HEK293T (cell line): ENCODE results near the gene LAGE3.

Experiments
- CTCF ChIA-PET: fragments of 350-600 bp; formaldehyde crosslinking; extraction: SDS; loops from one replicate; lab custom pipeline; 2021; ENCODE audit warnings: antibody characterized with exemption, inconsistent platforms; lab: Yijun Ruan, JAX
- POLR2A ChIA-PET: fragments of 350-600 bp; formaldehyde crosslinking; extraction: SDS; loops from one replicate; lab custom pipeline; 2020; ENCODE audit warnings: antibody characterized with exemption, inconsistent platforms; lab: Yijun Ruan, JAX
- DNase-seq: peaks from one replicate; pipeline ENCODE4 v3.0.0; 2012; ENCODE audit warnings: mixed read lengths; ENCODE audit errors: extremely low spot score
- ARNT ChIP-seq: fragments of 450-650 bp; IDR thresholded peaks from 2 replicates; pipeline ENCODE4 v1.6.1; 2017; ENCODE audit warnings: mild to moderate bottlenecking
- BHLHE40 ChIP-seq: fragments of 450-650 bp; IDR thresholded peaks from 2 replicates; pipeline ENCODE4 v1.6.1; 2016; ENCODE audit warnings: mild to moderate bottlenecking, moderate library complexity, borderline replicate concordance
- CTBP1 ChIP-seq: fragments of 450-650 bp; IDR thresholded peaks from 2 replicates; pipeline ENCODE4 v1.6.1; 2016; ENCODE audit warnings: borderline replicate concordance
- ELF4 ChIP-seq: fragments of 450-650 bp; IDR thresholded peaks from 2 replicates; pipeline ENCODE4 v1.6.1; 2017; ENCODE audit warnings: antibody characterized with exemption
- FOXA1 ChIP-seq: fragments of 450-650 bp; IDR thresholded peaks from 2 replicates; pipeline ENCODE4 v1.6.1; 2016; ENCODE audit warnings: mild to moderate bottlenecking
- FOXK2 ChIP-seq: fragments of 450-650 bp; IDR thresholded peaks from 2 replicates; pipeline ENCODE4 v1.6.1; 2016; ENCODE audit warnings: mild to moderate bottlenecking
- FOXM1 ChIP-seq: fragments of 450-650 bp; IDR thresholded peaks from 2 replicates; pipeline ENCODE4 v1.6.1; 2017; ENCODE audit warnings: mild to moderate bottlenecking, borderline replicate concordance
- HDGF ChIP-seq: fragments of 450-650 bp; IDR thresholded peaks from 2 replicates; pipeline ENCODE4 v1.6.1; 2017; ENCODE audit warnings: antibody characterized with exemption, borderline replicate concordance
- L3MBTL2 ChIP-seq: fragments of 450-650 bp; conservative IDR thresholded peaks from 2 replicates; pipeline ENCODE4 v1.6.1; 2016; ENCODE audit warnings: mild to moderate bottlenecking
- LEF1 ChIP-seq: fragments of 450-650 bp; IDR thresholded peaks from 2 replicates; pipeline ENCODE4 v1.6.1; 2017; ENCODE audit warnings: mild to moderate bottlenecking, borderline replicate concordance
- NFRKB ChIP-seq: fragments of 450-650 bp; IDR thresholded peaks from 2 replicates; pipeline ENCODE4 v1.6.1; 2016; ENCODE audit warnings: mild to moderate bottlenecking, moderate library complexity
- SP1 ChIP-seq: fragments of 450-650 bp; IDR thresholded peaks from 2 replicates; pipeline ENCODE4 v1.6.1; 2017
- SUZ12 ChIP-seq: fragments of 450-650 bp; IDR thresholded peaks from 2 replicates; pipeline ENCODE4 v1.6.1; 2016; ENCODE audit warnings: mild to moderate bottlenecking
- TARDBP ChIP-seq: fragments of 450-650 bp; IDR thresholded peaks from 2 replicates; pipeline ENCODE4 v1.6.1; 2016
- ZNF384 ChIP-seq: fragments of 450-650 bp; IDR thresholded peaks from 2 replicates; pipeline ENCODE4 v1.6.1; 2016
- TF ChIP-seq, protein P1 (sequence below): fragments of 450-650 bp; IDR thresholded peaks from 2 replicates; pipeline ENCODE4 v1.6.1; 2016

Gene LAGE3

DNA sequence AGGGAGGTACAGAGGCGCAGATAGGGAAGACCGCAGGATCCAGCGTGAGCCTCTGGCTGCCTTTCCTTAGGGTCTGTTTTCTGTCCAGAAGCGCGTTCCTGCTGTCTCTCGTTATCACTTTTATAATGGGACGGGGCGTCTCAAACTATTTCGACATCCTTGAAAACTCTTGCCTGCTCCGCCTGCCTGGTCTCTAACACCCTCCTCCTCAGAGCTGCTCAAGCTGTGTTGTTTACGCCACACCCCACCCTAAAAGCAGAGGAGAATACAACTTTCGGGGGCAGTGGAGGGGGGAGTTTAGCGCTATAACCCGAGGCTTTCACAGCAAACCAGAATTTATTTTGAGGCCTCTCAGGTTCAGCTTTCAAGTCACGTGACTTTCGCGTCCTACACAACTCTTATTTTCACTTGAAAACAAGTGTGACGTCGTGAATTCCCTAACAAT is 37.6 kb upstream of the LAGE3 start:
- ChIA-PET CTCF (interaction anchor here (1.1 kb wide), 1 partner anchor 11 kb away, joined by 7 read pairs; no protein-coding TSS in a partner anchor), POLR2A (interaction anchor here (0.6 to 4.6 kb wide), 8 partner anchors 10 to 117 kb away, joined by 3 to 21 read pairs (median 4); partner anchors contain the start of genes LAGE3, PLXNA3 and SLC10A3)
- no peak for DNase-seq
- no peak for TF ChIP-seq ZNF384
- TF ChIP-seq FOXM1 = no peak
- TF ChIP-seq, protein P1, sequence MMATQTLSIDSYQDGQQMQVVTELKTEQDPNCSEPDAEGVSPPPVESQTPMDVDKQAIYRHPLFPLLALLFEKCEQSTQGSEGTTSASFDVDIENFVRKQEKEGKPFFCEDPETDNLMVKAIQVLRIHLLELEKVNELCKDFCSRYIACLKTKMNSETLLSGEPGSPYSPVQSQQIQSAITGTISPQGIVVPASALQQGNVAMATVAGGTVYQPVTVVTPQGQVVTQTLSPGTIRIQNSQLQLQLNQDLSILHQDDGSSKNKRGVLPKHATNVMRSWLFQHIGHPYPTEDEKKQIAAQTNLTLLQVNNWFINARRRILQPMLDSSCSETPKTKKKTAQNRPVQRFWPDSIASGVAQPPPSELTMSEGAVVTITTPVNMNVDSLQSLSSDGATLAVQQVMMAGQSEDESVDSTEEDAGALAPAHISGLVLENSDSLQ = no peak
- TF ChIP-seq SP1 = no peak
- TF ChIP-seq SUZ12 = no peak
- no peak for TF ChIP-seq NFRKB
- no peak for TF ChIP-seq L3MBTL2

DNA sequence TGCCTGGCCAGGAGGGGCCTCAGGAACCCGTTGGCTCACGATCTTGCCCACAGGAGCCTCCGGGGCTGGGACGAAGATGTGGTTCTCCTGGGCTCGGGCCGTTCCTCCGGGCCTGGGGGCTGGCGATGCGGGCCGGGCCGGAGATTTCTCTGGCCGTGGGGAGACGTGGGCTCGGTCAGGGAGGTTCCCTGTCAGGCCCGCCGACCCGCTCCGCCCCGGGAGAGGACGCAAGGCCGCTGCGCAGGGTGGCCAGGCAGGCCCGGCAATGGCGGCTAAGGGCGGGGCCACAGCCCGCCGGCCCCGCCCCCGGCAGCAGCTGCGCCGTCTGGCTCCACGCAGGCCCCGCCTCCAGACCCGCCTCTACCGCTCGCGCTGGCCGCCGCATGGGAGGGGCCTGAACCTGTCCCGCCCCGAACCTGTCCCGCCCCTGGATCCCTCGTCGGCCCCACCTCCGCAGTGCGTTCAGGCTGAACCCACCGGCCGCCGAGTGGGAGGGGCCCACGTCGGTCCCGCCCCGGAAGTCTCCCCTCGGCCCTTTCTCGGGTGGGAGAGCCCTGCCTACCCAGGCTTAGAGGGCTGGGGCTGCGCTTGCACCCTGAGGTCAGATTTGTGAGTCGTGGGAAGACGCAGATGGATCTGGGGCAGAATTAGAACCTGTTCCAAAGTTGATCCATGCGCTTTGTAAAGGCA is 37.0 kb upstream of the LAGE3 start, which contains the start of gene FAM3A:
FAM3A (minus strand) TSS at position 267 of the 690 bp plus-strand sequence. CDS start 460 bp downstream, outside the sequence.
- no peak for TF ChIP-seq FOXM1
- no peak for TF ChIP-seq NFRKB
- TF ChIP-seq HDGF = no peak; the same call in 1 of the 2 replicates
- TF ChIP-seq ARNT = no peak
- TF ChIP-seq L3MBTL2 = no peak
- TF ChIP-seq BHLHE40 = no peak
- TF ChIP-seq FOXA1 = no peak
- no peak for TF ChIP-seq LEF1
- no peak for TF ChIP-seq CTBP1
- TF ChIP-seq ELF4 = no peak; the same call in 1 of the 2 replicates
- DNase-seq = peak; percentile 96
- ChIA-PET POLR2A (interaction anchor here (0.6 to 4.6 kb wide), 7 partner anchors 9 to 117 kb away, joined by 3 to 21 read pairs (median 4); partner anchors contain the start of genes LAGE3, PLXNA3 and SLC10A3), CTCF (interaction anchor here (1.1 kb wide), 1 partner anchor 11 kb away, joined by 7 read pairs; no protein-coding TSS in a partner anchor)

DNA sequence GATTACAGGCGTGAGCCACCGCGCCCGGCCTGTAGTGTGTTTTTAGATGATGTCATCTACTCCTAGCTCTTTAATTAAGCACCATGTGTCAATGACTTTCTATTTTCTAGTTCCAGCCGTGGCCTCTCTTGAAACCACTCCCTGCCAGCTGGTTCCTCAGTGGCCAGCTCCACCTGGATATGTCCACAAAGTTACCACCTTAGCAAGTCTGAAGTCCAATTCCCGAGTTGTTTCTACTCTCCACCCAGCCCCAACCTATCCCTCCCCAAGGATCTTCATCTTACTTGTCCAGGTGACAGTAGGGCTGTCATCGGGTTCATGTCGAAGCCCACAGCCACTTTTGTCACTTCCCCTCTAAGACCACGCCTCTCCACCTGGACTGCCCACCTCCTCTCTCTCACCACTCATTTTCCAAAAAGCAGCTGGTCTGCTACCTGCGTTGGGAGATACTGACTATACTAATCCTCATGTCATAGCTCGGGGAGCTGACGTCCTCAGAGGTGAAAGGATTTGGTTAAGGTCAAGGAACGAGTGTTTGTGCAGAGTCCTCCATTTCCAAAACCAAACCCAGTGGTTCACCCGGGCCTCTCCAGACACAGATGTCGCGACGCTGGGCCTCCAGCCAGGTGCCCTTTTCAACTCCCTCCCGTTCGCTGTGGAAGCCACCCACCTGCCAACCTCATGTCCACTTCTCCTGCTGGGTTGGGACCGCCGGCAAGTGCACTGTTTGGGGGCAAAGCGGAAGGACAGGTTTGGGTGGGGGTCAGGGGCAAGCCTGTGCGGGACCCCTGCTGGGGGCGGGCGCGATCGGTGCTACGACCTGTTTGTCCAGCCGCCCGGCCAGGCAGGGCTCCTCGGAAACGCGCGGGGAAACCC is 36.2 kb upstream of the LAGE3 start:
- TF ChIP-seq, protein P1 = no peak
- no peak for TF ChIP-seq CTBP1
- no peak for TF ChIP-seq FOXA1
- no peak for TF ChIP-seq SP1
- TF ChIP-seq ZNF384 = no peak
- no peak for TF ChIP-seq ARNT
- no peak for TF ChIP-seq LEF1
- no peak for DNase-seq
- ChIA-PET CTCF (no interaction called here), POLR2A (interaction anchor here (0.9 to 4.6 kb wide), 4 partner anchors 12 to 37 kb away, joined by 3 to 21 read pairs (median 6); partner anchors contain the start of genes LAGE3 and SLC10A3)

DNA sequence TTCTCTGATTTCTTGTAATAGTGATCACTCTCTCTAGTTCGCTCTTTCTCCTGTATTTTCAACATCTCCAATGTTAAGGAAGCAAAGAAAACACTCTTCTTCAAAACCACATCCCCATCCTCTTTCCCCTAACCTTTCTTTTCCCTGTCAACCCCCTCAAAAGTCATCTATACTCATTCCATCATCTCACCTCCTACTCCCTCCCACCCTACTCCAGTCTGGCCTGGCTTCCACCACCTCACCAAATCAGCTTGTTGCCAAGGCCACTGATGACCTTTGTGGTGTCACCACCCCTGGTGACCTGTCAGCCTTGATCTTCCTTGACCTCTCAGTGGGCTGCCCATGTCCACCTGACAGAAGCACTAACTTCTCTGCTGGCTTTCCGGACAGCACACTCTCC is 34.6 kb upstream of the LAGE3 start:
- DNase-seq = no peak
- CTCF ChIA-PET = no interaction called here
- POLR2A ChIA-PET = interaction anchor here (4.6 kb wide), 1 partner anchor 24 kb away, joined by 21 read pairs; the partner anchor contains the start of gene SLC10A3
- no peak for TF ChIP-seq HDGF
- TF ChIP-seq SUZ12 = no peak
- no peak for TF ChIP-seq L3MBTL2
- TF ChIP-seq CTBP1 = no peak
- TF ChIP-seq NFRKB = no peak
- TF ChIP-seq, protein P1 = no peak
- TF ChIP-seq FOXA1 = no peak
- no peak for TF ChIP-seq ARNT
- no peak for TF ChIP-seq SP1
- no peak for TF ChIP-seq BHLHE40
- TF ChIP-seq FOXM1 = no peak
- no peak for TF ChIP-seq FOXK2
- TF ChIP-seq TARDBP = no peak
- TF ChIP-seq ZNF384 = no peak
- TF ChIP-seq ELF4 = no peak
- TF ChIP-seq LEF1 = no peak

DNA sequence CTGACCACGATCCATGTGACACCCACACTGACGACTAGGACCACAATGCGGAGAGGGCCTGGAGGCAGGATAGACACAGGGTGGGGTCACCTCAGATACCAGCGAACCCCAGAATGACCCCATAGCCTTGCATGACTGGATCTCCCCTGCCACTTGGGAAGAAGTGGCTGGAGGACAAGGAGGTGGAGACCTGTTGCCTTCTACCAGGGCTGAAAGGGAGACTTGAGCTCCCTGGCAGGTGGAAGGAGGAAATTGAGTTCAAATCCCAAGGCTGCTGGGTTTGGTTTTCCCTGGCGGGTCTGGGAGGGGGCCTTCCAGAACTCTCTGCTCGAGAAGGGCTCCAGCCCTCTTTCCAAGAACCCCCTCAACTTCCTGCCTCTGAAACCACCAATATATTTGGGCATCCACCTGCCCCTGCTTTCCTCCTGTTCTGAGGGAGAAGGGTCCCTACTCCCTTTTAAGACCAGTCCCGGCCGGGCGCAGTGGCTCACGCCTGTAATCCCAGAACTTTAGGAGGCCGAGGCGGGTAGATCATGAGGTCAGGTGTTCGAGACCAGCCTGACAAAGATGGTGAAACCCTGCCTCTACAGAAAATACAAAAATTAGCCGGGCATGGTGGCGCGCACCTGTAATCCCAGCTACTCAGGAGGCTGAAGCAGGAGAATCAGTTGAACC is 33.9 kb upstream of the LAGE3 start:
- CTCF ChIA-PET = no interaction called here
- POLR2A ChIA-PET = interaction anchor here (4.6 kb wide), 1 partner anchor 23 kb away, joined by 21 read pairs; the partner anchor contains the start of gene SLC10A3
- no peak for DNase-seq
- no peak for TF ChIP-seq FOXA1
- TF ChIP-seq NFRKB = no peak
- TF ChIP-seq, protein P1 = no peak
- no peak for TF ChIP-seq FOXM1
- no peak for TF ChIP-seq SUZ12
- no peak for TF ChIP-seq TARDBP
- no peak for TF ChIP-seq LEF1
- TF ChIP-seq HDGF = no peak
- no peak for TF ChIP-seq L3MBTL2
- no peak for TF ChIP-seq ARNT
- no peak for TF ChIP-seq ZNF384
- TF ChIP-seq BHLHE40 = no peak
- TF ChIP-seq ELF4 = no peak
